Adipocyte (in vitro differentiated cells): ENCODE results near the gene APEH.
"Not testable (repeated sequence)": the region's sequence is repeated elsewhere in the genome, so short reads cannot be mapped to it uniquely, and the experiment has no call there.

Source experiments
- DNase-seq: peaks from one replicate; pipeline ENCODE4 v3.0.0-alpha.2; 2015; ENCODE audit warnings: low read depth
- H3K27me3 ChIP-seq: replicated peaks from 2 replicates; pipeline ENCODE4 v1.7.0; 2013; ENCODE audit warnings: mild to moderate bottlenecking, low read length, moderate library complexity; ENCODE audit not compliant: control insufficient read depth, insufficient read depth
- H3K36me3 ChIP-seq: 2 replicates; pipeline ENCODE4 v1.7.0; 2013; ENCODE audit warnings: low read length, mild to moderate bottlenecking, moderate library complexity; ENCODE audit not compliant: control insufficient read depth, insufficient read depth, severe bottlenecking
- H3K4me1 ChIP-seq: 2 replicates; pipeline ENCODE4 v1.7.0; 2013; ENCODE audit warnings: mild to moderate bottlenecking, low read length, moderate library complexity; ENCODE audit not compliant: control insufficient read depth, insufficient read depth
- H3K4me3 ChIP-seq: 2 replicates; pipeline ENCODE4 v1.7.0; 2013; ENCODE audit warnings: mild to moderate bottlenecking, low read length, moderate library complexity
- H3K9ac ChIP-seq: 2 replicates; pipeline ENCODE4 v1.7.0; 2013; ENCODE audit warnings: mild to moderate bottlenecking, low read length, moderate library complexity
- H3K9me3 ChIP-seq: 2 replicates; pipeline ENCODE4 v1.7.0; 2013; ENCODE audit warnings: mild to moderate bottlenecking, low read length, moderate library complexity; ENCODE audit not compliant: control insufficient read depth

APEH gene

DNA sequence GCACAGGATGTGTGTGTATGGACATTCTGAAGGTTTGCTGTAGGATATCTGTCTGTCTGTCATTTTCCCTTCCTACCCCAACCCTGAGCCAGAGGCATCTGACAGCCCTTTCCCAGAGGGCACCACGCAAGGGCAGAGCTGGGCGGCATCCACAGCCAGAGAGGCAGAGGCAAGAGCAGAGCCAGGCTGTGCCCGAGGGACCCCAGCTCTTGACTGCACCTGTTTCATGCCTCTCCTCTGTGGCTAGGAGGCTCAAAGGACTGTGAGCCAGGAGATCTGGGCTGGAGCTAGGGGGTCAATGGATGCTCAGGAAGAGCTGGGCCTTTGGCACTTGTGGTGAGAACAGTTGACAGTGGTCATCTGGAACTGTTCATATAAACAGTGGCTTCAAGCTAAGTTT, 4.8 kb upstream of the APEH start:
- peak overlapping the region; percentile 5 for H3K9ac ChIP-seq
- no peaks in the 10 kb centered on the region for H3K36me3 ChIP-seq
- DNase-seq, result no peak
- H3K27me3 ChIP-seq, result peaks cover 8% of the 10 kb centered on the region
- H3K4me1 ChIP-seq, result peaks cover 28% of the 10 kb centered on the region
- H3K9me3 ChIP-seq, result no peaks in the 10 kb centered on the region
- no peak overlapping the region for H3K4me3 ChIP-seq

DNA sequence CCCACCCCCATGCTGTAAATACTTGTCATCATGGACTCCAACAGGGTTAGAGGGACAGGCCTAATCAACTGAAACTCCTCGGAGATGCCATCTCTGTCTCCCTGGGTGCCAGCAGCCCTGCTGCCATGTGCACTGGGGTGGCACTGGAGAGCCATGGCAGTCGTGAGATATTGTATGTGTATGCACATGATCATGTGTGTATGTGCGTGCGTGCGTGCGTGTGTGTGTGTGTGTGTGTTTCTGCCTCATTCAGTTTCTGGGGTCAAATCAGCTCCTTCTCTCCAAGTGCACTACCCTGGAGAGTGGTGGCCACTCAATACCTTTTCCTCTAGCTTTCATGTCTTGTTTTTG, 3.2 kb upstream of the APEH start:
- Histone ChIP-seq H3K9me3 (no peaks in the 10 kb centered on the region), H3K27me3 (peaks cover 8% of the 10 kb centered on the region), H3K36me3 (peaks cover 4% of the 10 kb centered on the region)

DNA sequence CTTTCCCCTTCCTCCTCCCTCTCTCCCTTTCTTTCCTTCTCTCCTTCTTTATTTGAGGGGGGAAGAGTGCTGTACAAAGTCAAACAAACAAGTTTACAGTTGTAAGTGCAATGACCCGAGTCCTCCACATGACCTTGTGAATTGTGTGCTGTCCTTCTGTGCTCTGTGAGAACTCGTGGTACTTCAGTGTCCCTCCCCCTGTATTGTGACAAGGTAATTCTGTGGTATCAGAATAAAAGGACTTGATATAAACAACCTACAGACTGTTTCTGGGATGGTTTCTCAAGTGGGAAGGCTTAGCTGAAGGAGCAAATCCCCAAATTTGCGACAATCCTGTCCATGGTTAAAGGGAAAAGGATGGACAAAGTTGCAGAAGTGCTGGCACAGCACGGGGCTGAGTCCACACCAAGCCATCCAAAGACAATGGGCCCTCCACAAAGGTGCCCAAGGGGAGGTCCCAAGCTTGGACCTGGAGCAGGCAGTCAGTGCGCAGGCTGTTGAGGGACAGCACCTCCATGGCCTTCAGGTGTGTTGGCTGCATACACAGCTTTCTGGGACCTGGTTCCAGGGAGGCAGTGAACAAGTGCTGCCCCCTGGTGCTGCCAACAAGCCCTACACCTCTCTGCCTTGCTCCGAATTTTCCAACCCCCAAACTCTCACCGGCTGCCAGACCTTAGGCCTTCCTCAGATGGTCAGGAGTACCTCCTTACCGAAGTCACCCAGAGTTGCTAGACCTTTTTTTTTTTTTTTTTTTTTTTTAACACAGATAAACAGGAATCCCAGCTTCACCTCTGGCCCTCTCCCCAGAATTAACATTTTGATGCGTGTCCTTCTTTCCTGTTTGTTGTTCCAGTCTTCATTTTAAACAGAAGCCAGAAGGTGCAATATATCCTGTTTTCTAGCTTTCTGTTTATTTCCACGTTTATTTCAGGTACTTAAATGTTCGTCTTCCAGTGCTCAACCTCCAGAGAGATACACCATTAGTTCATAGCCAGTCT, 2.6 kb upstream of the APEH start:
- Histone ChIP-seq H3K36me3 (peaks cover 11% of the 10 kb centered on the region), H3K27me3 (peaks cover 8% of the 10 kb centered on the region), H3K9ac (no peak overlapping the region), H3K4me3 (no peak overlapping the region), H3K4me1 (peaks cover 38% of the 10 kb centered on the region), H3K9me3 (no peaks in the 10 kb centered on the region)
- DNase-seq, result peak; percentile 85

More for the DNA sequence above, 3.2 kb upstream of the APEH start:
- no peak for DNase-seq
- peaks cover 38% of the 10 kb centered on the region for H3K4me1 ChIP-seq
- H3K4me3 ChIP-seq, result no peak overlapping the region
- H3K9ac ChIP-seq, result no peak overlapping the region

DNA sequence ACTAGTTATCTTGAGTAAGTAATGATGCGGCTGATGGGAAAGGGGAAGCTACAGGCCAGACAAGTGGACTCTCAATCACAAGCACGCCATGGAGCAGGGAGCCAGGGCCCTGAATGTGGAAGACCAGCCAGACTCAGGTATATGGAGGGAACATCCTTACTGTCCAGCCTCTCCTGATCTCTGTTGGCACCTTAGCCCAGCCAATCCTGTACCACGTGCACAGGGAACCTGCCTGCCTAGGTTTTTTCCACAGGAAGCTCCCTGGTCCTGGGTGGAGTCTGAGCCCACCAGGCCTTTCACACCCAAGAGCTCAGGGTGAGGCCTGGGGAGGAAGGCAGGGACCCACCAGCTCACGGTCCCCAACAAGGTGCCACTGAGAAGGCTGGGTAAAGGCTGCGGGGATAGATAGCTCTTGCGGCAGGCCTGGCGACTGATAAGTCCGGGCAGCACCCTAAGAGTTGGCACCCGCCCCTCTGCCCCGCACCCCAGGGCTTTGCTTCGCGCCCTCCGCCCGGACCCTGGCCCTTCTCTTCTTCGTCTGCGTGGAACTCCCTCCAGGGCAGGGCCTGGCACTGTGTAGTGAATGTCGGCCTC, 933 bp upstream of the APEH start:
- no peak for DNase-seq
- H3K36me3 ChIP-seq, result peaks cover 28% of the 10 kb centered on the region
- H3K9ac ChIP-seq, result peak overlapping the region; percentile 93
- peaks cover 29% of the 10 kb centered on the region for H3K4me1 ChIP-seq
- H3K9me3 ChIP-seq, result no peaks in the 10 kb centered on the region
- H3K4me3 ChIP-seq, result peak overlapping the region; percentile 93
- H3K27me3 ChIP-seq, result no peaks in the 10 kb centered on the region

DNA sequence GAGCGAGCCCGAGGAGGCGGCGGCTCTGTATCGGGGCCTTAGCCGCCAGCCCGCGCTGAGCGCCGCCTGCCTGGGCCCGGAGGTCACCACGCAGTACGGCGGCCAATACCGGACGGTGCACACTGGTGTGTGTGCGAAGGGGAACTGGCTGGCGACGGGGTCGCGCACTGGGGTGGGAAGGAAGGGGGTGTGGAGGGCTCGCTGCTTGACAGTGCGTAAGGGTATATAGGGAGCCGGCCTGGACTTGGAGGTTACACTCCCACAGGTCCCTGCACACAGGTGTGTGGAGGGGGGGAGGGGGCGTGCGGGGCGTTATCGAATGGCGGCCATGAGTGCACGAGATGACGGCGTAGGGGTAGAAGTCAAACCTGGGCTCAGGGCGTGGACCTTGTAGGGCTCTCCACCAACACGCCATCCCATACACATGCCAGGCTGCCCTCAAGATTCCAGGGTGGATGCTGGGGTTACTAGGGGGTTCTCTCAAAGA, 389 bp downstream of the APEH start:
- H3K27me3 ChIP-seq, result no peaks in the 10 kb centered on the region
- H3K4me3 ChIP-seq, result peak overlapping the region; percentile 93
- peak overlapping the region; percentile 93 for H3K9ac ChIP-seq
- H3K36me3 ChIP-seq, result peaks cover 41% of the 10 kb centered on the region
- H3K9me3 ChIP-seq, result no peaks in the 10 kb centered on the region
- peaks cover 17% of the 10 kb centered on the region for H3K4me1 ChIP-seq
- no peak for DNase-seq

DNA sequence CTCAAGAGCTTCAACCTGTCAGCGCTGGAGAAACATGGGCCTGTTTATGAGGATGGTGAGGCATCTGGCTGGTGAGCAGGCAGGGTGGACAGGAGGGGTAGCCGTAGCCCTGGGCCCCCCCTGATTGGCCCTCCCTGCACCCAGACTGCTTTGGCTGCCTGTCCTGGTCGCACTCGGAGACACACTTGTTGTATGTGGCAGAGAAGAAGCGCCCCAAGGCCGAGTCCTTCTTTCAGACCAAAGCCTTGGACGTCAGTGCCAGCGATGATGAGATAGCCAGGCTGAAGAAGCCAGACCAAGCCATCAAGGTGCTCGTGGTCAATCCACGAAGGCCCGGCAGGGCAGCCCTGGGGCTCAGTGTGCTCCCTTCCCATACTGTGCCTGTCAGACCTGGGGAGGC, 1.8 kb downstream of the APEH start:
- Histone ChIP-seq H3K4me1 (peaks cover 15% of the 10 kb centered on the region), H3K36me3 (peaks cover 54% of the 10 kb centered on the region), H3K9me3 (no peaks in the 10 kb centered on the region), H3K27me3 (no peaks in the 10 kb centered on the region), H3K4me3 (no peak overlapping the region), H3K9ac (no peak overlapping the region)
- DNase-seq, result no peak

DNA sequence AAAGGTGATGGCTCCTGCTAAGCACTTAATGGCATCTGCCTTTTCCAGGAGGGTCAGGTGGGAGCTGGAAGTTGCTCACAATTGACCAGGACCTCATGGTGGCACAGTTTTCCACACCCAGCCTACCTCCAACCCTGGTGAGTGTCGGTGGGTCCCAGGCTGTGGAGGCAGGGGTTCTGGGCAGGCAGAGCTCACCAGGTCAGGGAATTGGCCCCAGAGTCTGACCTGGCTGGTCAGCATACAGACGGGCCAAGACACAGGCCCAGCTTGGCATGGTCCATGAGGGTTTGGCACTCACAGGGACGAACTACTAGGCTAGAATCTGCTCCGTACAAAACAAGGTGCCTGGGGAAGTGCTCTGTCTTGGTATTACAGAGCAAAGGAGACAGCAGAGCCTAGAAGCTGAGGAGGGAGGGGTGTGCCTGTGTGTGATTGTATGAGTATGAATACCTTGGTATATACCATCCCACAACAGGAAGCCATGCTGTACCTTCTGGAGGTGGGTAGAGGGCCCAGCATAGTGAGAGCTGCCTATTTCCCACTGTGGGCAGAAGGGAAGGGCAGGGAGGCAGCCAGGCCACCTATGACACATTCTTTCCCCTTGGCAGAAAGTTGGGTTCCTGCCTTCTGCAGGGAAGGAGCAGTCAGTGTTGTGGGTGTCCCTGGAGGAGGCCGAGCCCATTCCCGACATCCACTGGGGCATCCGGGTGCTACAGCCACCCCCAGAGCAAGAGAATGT, 6.5 kb downstream of the APEH start:
- H3K9ac ChIP-seq, result no peak overlapping the region
- H3K4me3 ChIP-seq, result no peak overlapping the region
- H3K36me3 ChIP-seq, result peaks cover 88% of the 10 kb centered on the region
- no peaks in the 10 kb centered on the region for H3K27me3 ChIP-seq
- no peaks in the 10 kb centered on the region for H3K4me1 ChIP-seq
- no peaks in the 10 kb centered on the region for H3K9me3 ChIP-seq
- DNase-seq, result no peak

DNA sequence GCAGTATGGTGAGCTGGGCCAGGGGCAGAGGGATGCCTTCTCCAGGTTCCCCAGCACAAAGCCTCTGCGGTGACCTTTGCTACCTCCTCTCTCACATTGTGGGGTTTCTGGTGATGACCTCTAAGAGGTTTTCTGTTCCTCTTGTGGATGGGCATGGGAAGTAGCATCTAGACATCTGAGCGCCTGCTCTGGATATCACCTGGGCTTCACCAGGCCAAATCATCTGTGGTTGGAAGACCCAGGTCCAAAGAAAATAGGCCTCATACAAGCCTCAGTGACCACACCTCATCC, 7.0 kb downstream of the APEH start:
- H3K9ac ChIP-seq, result no peak overlapping the region
- H3K4me3 ChIP-seq, result no peak overlapping the region
- H3K9me3 ChIP-seq, result no peaks in the 10 kb centered on the region
- H3K27me3 ChIP-seq, result no peaks in the 10 kb centered on the region
- DNase-seq, result no peak
- no peaks in the 10 kb centered on the region for H3K4me1 ChIP-seq
- H3K36me3 ChIP-seq, result peaks cover 83% of the 10 kb centered on the region

DNA sequence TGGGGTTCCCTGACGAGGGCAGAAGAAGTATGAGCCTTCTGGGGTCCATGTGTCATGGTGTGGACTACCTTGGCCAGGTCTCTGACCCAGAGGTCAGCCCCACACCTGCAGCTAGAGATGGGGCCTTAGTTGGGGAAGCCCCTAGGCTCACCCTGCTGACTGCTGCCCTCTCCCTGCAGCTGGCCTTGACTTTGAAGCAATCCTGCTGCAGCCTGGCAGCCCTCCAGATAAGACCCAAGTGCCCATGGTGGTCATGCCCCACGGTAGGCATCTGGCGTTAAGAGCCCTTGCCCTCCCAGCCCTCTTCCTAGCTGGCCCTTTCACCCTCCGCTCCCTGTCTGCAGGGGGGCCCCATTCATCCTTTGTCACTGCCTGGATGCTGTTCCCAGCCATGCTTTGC, 7.4 kb downstream of the APEH start:
- H3K9ac ChIP-seq, result no peak overlapping the region
- H3K36me3 ChIP-seq, result peaks cover 79% of the 10 kb centered on the region
- no peak overlapping the region for H3K4me3 ChIP-seq
- H3K9me3 ChIP-seq, result no peaks in the 10 kb centered on the region
- no peaks in the 10 kb centered on the region for H3K4me1 ChIP-seq
- H3K27me3 ChIP-seq, result no peaks in the 10 kb centered on the region
- no peak for DNase-seq

DNA sequence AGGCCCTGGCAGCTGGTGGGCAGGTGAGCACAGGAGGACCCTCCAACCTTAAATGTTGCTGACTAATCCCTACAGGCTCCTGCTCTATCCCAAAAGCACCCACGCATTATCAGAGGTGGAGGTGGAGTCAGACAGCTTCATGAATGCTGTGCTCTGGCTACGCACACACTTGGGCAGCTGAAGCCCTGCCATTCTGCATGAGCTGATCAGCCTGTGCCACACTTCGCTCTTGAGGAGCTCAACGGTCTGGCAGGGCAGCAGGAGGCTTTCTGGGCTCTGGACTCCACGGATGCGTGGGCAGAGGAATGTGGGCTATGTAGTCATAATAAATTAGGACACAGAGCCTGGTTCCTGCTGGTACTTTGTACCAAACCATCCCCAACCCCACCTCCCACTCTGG, 9.0 kb downstream of the APEH start:
- Histone ChIP-seq H3K4me3 (no peak overlapping the region), H3K36me3 (peaks cover 63% of the 10 kb centered on the region), H3K27me3 (no peaks in the 10 kb centered on the region), H3K4me1 (no peaks in the 10 kb centered on the region), H3K9ac (no peak overlapping the region), H3K9me3 (no peaks in the 10 kb centered on the region)
- DNase-seq, result no peak

DNA sequence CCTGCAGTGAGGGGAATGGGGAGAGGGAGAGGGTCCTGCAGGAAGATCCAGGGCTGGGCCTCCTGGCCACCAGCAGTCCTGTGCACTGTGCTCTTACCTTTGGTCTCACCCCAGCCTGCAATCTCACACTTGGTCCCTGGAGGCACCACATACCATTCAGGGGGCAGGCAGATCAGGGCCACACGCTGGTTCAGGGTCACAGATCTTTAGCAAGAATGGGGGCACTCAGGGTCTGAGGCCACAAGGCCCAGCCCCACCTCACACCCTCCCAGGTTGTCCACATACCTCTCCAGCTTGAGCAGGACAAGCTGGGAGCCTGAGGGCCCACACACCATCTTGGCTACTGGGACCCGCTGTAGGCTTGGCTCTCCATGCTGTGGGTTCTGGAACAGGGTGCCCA, 10.3 kb downstream of the APEH start:
- H3K4me3 ChIP-seq, H3K9ac ChIP-seq, H3K27me3 ChIP-seq, DNase-seq, H3K4me1 ChIP-seq, H3K9me3 ChIP-seq: not testable (repeated sequence)
- peaks cover 50% of the 10 kb centered on the region for H3K36me3 ChIP-seq
